ENCODE measurements around the gene ARHGAP4. TPM values are rescaled to one million over a fixed set of nuclear protein-coding genes. Genes with fewer than 3 reads are reported as not detected.

Gene ARHGAP4
- polyA plus RNA-seq, 3 donors: 51.5 to 508 (median 64.4) TPM

GRCh38 chrX:153938226-153938786 is 12.2 kb upstream of the ARHGAP4 start:
- Histone ChIP-seq H3K27me3 (ENCODE audit: control insufficient read depth in 2 of 2, insufficient read depth in 2 of 2, low read length in 2 of 2) (peaks cover 0 to 3% of the 10 kb centered on the region in 2 donors), H3K9me3 (replicated peaks in 1 of 2; ENCODE audit: control insufficient read depth in 1 of 2, insufficient read depth in 1 of 2, low read length in 2 of 2) (no peaks in the 10 kb centered on the region), H2AFZ (ENCODE audit: insufficient read depth, low read depth, low read length, poor library complexity, severe bottlenecking) (no peak overlapping the region), H3K36me3 (replicated peaks in 1 of 2; ENCODE audit: control insufficient read depth in 1 of 2, insufficient read depth in 2 of 2, low read length in 2 of 2) (peaks cover 16 to 23% of the 10 kb centered on the region in 2 donors), H3K27ac (ENCODE audit: low read depth in 1 of 2, low read length in 2 of 2) (no peak overlapping the region), H3K79me2 (ENCODE audit: insufficient read depth, low read length) (peaks cover 24% of the 10 kb centered on the region), H3K4me3 (replicated peaks in 1 of 3; ENCODE audit: low read depth in 2 of 3, low read length in 3 of 3) (no peak overlapping the region), H3K4me2 (replicated peaks; ENCODE audit: extremely low read depth, low read length, poor library complexity, severe bottlenecking) (no peak overlapping the region), H3K4me1 (ENCODE audit: control insufficient read depth in 1 of 2, insufficient read depth in 2 of 2, low read length in 2 of 2) (peaks cover 33 to 35% of the 10 kb centered on the region in 2 donors), H3K9ac (ENCODE audit: insufficient read depth, low read length, poor library complexity, severe bottlenecking) (no peak overlapping the region), H4K20me1 (ENCODE audit: insufficient read depth, low read length) (peaks cover 66% of the 10 kb centered on the region)
- Mint-ChIP-seq H3K4me3 (no peak overlapping the region), H3K36me3 (peaks cover 14 to 27% of the 10 kb centered on the region in 2 donors), H3K4me1 (peaks cover 32% of the 10 kb centered on the region), H3K27me3 (ENCODE audit: low read depth in 3 of 3) (peaks cover 0 to 58% (median 1%) of the 10 kb centered on the region in 3 donors), H3K27ac (peak overlapping the region in 1 of 7 donors; percentile 68), H3K9me3 (peaks cover 0 to 14% (median 2%) of the 10 kb centered on the region in 7 donors)
- intact Hi-C loops (cut with micrococcal nuclease): no loop called here
- 80% methylated on average over 2 of the region's 10 CpGs for WGBS (ENCODE audit: insufficient coverage)
- TF ChIP-seq CTCF (IDR thresholded peaks at IDR 0.05): no peak
- no peak for DNase-seq

GRCh38 chrX:153937056-153937455 is 11.0 kb upstream of the ARHGAP4 start:
- H3K27ac Mint-ChIP-seq: no peak overlapping the region
- H3K4me3 Mint-ChIP-seq: no peak overlapping the region
- no peak overlapping the region for H3K4me3 ChIP-seq (replicated peaks in 1 of 3; ENCODE audit: low read depth in 2 of 3, low read length in 3 of 3)
- no peak overlapping the region for H2AFZ ChIP-seq (ENCODE audit: insufficient read depth, low read depth, low read length, poor library complexity, severe bottlenecking)
- H3K9me3 ChIP-seq (replicated peaks in 1 of 2; ENCODE audit: control insufficient read depth in 1 of 2, insufficient read depth in 1 of 2, low read length in 2 of 2): no peaks in the 10 kb centered on the region
- peaks cover 21 to 33% of the 10 kb centered on the region in 2 donors for H3K36me3 ChIP-seq (replicated peaks in 1 of 2; ENCODE audit: control insufficient read depth in 1 of 2, insufficient read depth in 2 of 2, low read length in 2 of 2)
- peaks cover 0 to 14% (median 2%) of the 10 kb centered on the region in 7 donors for H3K9me3 Mint-ChIP-seq
- no CpG with 5 or more reads among the region's 3 CpGs for WGBS (ENCODE audit: insufficient coverage)
- peaks cover 0 to 3% of the 10 kb centered on the region in 2 donors for H3K27me3 ChIP-seq (ENCODE audit: control insufficient read depth in 2 of 2, insufficient read depth in 2 of 2, low read length in 2 of 2)
- H3K79me2 ChIP-seq (ENCODE audit: insufficient read depth, low read length): peaks cover 24% of the 10 kb centered on the region
- peaks cover 0 to 57% (median 1%) of the 10 kb centered on the region in 3 donors for H3K27me3 Mint-ChIP-seq (ENCODE audit: low read depth in 3 of 3)
- DNase-seq: no peak
- H3K9ac ChIP-seq (ENCODE audit: insufficient read depth, low read length, poor library complexity, severe bottlenecking): no peak overlapping the region
- H4K20me1 ChIP-seq (ENCODE audit: insufficient read depth, low read length): peaks cover 69% of the 10 kb centered on the region
- no peak for TF ChIP-seq CTCF (IDR thresholded peaks at IDR 0.05)
- H3K4me2 ChIP-seq (replicated peaks; ENCODE audit: extremely low read depth, low read length, poor library complexity, severe bottlenecking): no peak overlapping the region
- intact Hi-C loops (cut with micrococcal nuclease): no loop called here
- H3K27ac ChIP-seq (ENCODE audit: low read depth in 1 of 2, low read length in 2 of 2): no peak overlapping the region
- peaks cover 16 to 30% of the 10 kb centered on the region in 2 donors for H3K36me3 Mint-ChIP-seq
- peaks cover 26% of the 10 kb centered on the region for H3K4me1 Mint-ChIP-seq
- peaks cover 21 to 23% of the 10 kb centered on the region in 2 donors for H3K4me1 ChIP-seq (ENCODE audit: control insufficient read depth in 1 of 2, insufficient read depth in 2 of 2, low read length in 2 of 2)
